IMR-90 (cell line): ENCODE measurements around the gene GPR32.

ENCODE experiments used
- CTCF ChIP-seq: conservative IDR thresholded peaks from 2 replicates; pipeline ENCODE4 v1.5.1; 2012; ENCODE audit warnings: mild to moderate bottlenecking, low read depth, low read length, improper control_type of control experiment
- RAD21 ChIP-seq: IDR thresholded peaks from 2 replicates; pipeline ENCODE4 v1.6.1; 2012; ENCODE audit warnings: low read length, improper control_type of control experiment

GRCh38 chr19:50790922-50791467 lies 20.7 kb downstream of the GPR32 start:
- TF ChIP-seq RAD21 (no peak), CTCF (no peak)
